Nephron (organoid): ENCODE measurements around the gene VARS1.

Experiments
- H3K27ac Mint-ChIP-seq, 3 experiments: 2 replicates each; pipeline ENCODE4 v1.8.0; 2020; ENCODE audit warnings: mixed read lengths in 3 of 3, mild to moderate bottlenecking in 2 of 3, moderate library complexity in 1 of 3
- H3K27me3 Mint-ChIP-seq: 2 replicates; pipeline ENCODE4 v1.8.0; 2021; ENCODE audit warnings: low read depth, mild to moderate bottlenecking, moderate library complexity, mixed read lengths
- H3K36me3 Mint-ChIP-seq: 2 replicates; pipeline ENCODE4 v1.8.0; 2020; ENCODE audit warnings: low read depth, mixed read lengths
- H3K4me1 Mint-ChIP-seq: 2 replicates; pipeline ENCODE4 v1.8.0; 2020; ENCODE audit warnings: mixed read lengths
- H3K4me3 Mint-ChIP-seq, 3 experiments: 2 replicates each; pipeline ENCODE4 v1.8.0; 2020; ENCODE audit warnings: mild to moderate bottlenecking in 3 of 3, mixed read lengths in 3 of 3, moderate library complexity in 2 of 3
- H3K9me3 Mint-ChIP-seq: 2 replicates; pipeline ENCODE4 v1.8.0; 2020; ENCODE audit warnings: mixed read lengths
- CTCF ChIP-seq, 3 experiments: fragments of 200-600 bp; sonication (generic); IDR thresholded peaks; one replicate each; pipeline ENCODE4 v1.5.0; 2021; ENCODE audit warnings: antibody characterized with exemption in 3 of 3; ENCODE audit not compliant: unreplicated experiment in 3 of 3

Gene VARS1

GRCh38 chr6:31778999-31779885 is 16.3 kb downstream of the VARS1 start:
- H3K36me3 Mint-ChIP-seq: peaks cover 19% of the 10 kb centered on the region
- no peak overlapping the region for H3K27ac Mint-ChIP-seq
- no peaks in the 10 kb centered on the region for H3K9me3 Mint-ChIP-seq
- no peaks in the 10 kb centered on the region for H3K4me1 Mint-ChIP-seq
- no peak overlapping the region for H3K4me3 Mint-ChIP-seq
- H3K27me3 Mint-ChIP-seq: no peaks in the 10 kb centered on the region
- TF ChIP-seq CTCF (IDR thresholded peaks at IDR 0.05; ENCODE audit: unreplicated experiment in 3 of 3): no peak

DNA sequence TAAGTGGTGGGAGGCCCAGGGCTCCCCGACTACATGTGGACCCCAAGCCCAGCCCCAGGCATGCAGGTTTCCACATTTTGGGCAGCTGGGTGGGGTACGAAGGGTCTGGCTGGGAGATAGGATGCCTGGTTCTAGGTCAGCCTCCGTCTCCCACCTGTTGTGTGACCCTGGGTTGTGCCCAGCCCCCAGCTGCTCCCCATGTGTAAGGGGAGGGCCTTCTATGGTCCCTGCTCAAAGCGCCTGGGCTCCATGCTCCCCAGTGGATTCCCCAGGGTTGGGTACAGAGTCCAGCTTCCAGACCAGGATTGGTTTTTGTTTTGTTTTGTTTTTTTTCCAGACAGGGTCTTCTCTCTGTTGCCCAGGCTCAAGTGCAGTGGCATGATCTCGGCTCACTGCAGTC is 17.4 kb downstream of the VARS1 start:
- no peaks in the 10 kb centered on the region for H3K27me3 Mint-ChIP-seq
- H3K4me1 Mint-ChIP-seq: no peaks in the 10 kb centered on the region
- peak overlapping the region in 2 of 3 experiments; percentile 76 to 93 for H3K27ac Mint-ChIP-seq
- H3K4me3 Mint-ChIP-seq: no peak overlapping the region
- no peaks in the 10 kb centered on the region for H3K9me3 Mint-ChIP-seq
- TF ChIP-seq CTCF (IDR thresholded peaks at IDR 0.05; ENCODE audit: unreplicated experiment in 3 of 3): no peak
- peaks cover 16% of the 10 kb centered on the region for H3K36me3 Mint-ChIP-seq

DNA sequence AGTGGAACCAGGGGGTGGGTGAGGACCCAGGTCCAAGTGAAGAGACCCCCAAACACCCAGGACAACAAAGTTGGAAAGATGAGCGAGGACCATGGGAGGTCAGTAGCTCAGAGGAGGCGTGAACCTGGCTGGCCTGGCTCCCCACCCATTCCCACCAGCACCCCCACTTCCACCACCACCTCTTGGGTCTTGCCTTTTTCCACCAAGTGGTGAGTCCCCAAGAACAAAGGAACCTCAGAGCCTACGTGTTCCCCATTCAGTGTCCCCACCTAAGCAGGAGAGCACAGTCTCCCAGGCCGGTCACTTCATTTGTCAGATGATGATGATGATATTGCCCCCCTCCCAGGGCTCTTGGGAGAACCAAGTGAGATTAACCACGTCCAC is 17.9 kb downstream of the VARS1 start:
- Mint-ChIP-seq H3K9me3 (no peaks in the 10 kb centered on the region), H3K4me3 (no peak overlapping the region), H3K27ac (peak overlapping the region; percentile 42 to 93 (median 76)), H3K27me3 (no peaks in the 10 kb centered on the region), H3K4me1 (no peaks in the 10 kb centered on the region), H3K36me3 (peaks cover 11% of the 10 kb centered on the region)
- TF ChIP-seq CTCF (IDR thresholded peaks at IDR 0.05; ENCODE audit: unreplicated experiment in 3 of 3): no peak

DNA sequence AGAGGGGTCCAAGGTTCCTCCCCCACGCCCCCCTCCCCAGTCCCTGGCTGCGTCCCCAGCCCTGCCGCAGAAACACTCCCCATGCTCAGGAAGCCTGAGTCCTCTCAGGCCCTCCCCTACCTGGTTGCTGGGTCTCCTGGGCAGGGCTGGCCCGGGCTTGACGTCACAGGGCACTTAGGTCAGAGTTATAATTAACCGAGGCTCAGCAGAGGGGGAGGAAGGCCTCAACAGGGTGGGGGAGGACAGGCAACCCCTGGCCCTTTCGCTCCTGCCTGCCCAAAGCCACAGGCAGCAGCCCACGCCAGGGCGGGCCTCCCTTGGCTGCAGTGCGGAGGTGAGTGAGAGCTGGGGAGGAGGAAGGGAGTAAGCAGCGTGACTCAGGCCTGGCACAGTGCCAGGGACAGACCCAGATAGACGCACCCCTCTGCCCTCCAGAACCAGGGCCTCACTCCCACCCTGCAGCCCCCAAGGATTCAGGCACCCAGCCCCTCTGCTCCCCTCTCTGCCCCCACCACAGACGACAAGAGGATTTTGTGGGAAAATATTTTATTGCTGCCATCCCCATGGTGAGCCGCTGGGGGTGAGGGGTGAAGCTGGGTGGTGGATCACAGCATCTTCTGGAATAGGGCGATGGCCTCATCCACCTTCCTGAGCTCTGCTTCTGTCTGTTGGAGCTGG is 18.4 kb downstream of the VARS1 start, which contains the start of gene VWA7:
VWA7 (minus strand) TSS at position 340 of the 678 bp plus-strand sequence. CDS start 549 bp downstream, outside the sequence.
- Mint-ChIP-seq H3K4me1 (no peaks in the 10 kb centered on the region), H3K9me3 (no peaks in the 10 kb centered on the region), H3K27ac (peak within 1 kb of the TSS; percentile 42 to 93 (median 76)), H3K4me3 (peak within 1 kb of the TSS in 2 of 3 experiments; percentile 30 to 54), H3K36me3 (peaks cover 9% of the 10 kb centered on the region), H3K27me3 (no peaks in the 10 kb centered on the region)
- no peak for TF ChIP-seq CTCF (IDR thresholded peaks at IDR 0.05; ENCODE audit: unreplicated experiment in 3 of 3)

DNA sequence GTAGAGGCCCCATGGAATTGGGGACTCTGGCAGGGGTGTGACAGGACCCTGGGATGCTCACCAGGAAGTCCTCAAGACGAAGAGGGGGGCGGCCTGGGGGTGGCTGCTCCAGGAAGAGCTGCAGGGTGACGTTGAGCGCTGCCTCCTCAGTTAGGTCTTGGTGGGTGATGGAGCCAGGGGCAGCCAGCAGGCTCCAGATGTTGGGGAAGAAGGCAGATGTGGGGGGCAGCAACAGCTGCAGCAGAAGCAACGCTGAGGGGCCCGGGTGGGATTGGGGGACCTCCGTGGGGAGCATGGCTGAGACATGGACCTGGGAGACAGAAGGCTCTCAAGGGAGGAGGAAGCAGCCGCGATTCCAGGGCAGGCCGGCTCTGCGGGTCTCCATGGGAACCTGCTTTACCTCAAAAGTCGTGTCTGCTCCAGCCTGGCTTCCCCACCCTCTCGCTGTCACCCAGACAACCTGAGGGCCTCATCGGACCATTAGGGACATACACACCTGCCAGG is 19.0 kb downstream of the VARS1 start:
- Mint-ChIP-seq H3K4me3 (peak overlapping the region in 2 of 3 experiments; percentile 30 to 54), H3K4me1 (no peaks in the 10 kb centered on the region), H3K27me3 (no peaks in the 10 kb centered on the region), H3K27ac (peak overlapping the region; percentile 42 to 93 (median 76)), H3K36me3 (peaks cover 9% of the 10 kb centered on the region), H3K9me3 (no peaks in the 10 kb centered on the region)
- no peak for TF ChIP-seq CTCF (IDR thresholded peaks at IDR 0.05; ENCODE audit: unreplicated experiment in 3 of 3)
